ENCODE data around the gene MACROD2.

GRCh38 chr20:14829906-14830305, 834.6 kb downstream of the MACROD2 start:
- TF ChIP-seq CTCF (IDR thresholded peaks at IDR 0.05): no peak
- no peak for TF ChIP-seq POLR2AphosphoS2 (conservative IDR thresholded peaks at IDR 0.05; ENCODE audit: low read length)

Data from A549 (cell line).